Endometrial microvascular endothelial cells (primary cell): ENCODE measurements around the gene TNNI3K. TPM values are rescaled to one million over a fixed set of nuclear protein-coding genes. Genes with fewer than 3 reads are reported as not detected.

ENCODE experiments used
- in situ Hi-C: cut with HindIII; loops from 2 replicates; pipeline ENCODE4 v1.10.0; 2017; ENCODE audit warnings: low sequenced_read_pairs, low pct_unique_long_range_greater_than_20kb; ENCODE audit errors: inconsistent ontology term
- total RNA-seq: library from RNA; depleted of rRNA; stranded (reverse); fragments of >200 nt; gene quantifications from one replicate; pipeline ENCODE4 v1.2.3, GENCODE V29; 2015; ENCODE audit errors: inconsistent ontology term

Gene TNNI3K
- total RNA-seq, 1 donor from 2014 or later = not detected

DNA sequence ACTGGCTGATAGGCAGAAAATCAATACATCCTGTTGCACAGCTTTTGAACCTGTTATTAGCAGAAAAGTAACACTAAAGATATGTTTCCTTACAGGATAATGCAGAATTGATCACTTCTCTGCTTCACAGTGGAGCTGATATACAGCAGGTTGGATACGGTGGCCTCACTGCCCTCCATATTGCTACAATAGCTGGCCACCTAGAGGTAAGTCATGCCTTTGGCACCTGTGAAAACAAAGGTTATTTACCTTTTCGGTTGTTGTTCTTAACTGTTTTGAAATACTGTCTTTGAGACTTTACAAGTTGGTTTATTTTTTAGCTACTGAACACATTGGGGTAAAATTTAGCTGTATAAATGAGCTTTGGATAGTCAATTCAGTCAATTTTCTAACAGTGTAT lies 36.3 kb downstream of the TNNI3K start:
- in situ Hi-C loops = no loop called here

- in situ Hi-C loops = no loop called here
Observed at GRCh38 chr1:74280642-74281396, 45.6 kb downstream of the TNNI3K start.

- in situ Hi-C loops = no loop called here
Observed at GRCh38 chr1:74286414-74286813, 51.2 kb downstream of the TNNI3K start.

DNA sequence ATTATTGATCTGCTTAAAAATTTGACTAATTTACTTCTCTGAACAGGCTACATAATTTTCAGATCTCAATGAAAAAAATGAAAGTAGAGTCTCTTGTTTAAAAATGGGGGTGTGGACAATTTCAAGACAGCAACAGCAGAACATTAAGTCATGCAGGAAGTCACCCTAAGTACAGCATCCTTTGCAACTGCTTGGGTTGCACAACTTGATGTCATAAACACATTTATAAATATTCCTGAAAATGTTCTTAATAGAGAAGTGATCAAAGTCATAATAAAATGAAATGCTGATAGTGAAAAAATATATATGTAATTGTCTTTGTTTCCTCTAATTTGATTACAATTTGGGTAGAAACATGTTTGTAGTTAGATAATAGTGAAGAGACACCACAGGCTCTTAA lies 79.3 kb downstream of the TNNI3K start:
- in situ Hi-C loops = no loop called here

DNA sequence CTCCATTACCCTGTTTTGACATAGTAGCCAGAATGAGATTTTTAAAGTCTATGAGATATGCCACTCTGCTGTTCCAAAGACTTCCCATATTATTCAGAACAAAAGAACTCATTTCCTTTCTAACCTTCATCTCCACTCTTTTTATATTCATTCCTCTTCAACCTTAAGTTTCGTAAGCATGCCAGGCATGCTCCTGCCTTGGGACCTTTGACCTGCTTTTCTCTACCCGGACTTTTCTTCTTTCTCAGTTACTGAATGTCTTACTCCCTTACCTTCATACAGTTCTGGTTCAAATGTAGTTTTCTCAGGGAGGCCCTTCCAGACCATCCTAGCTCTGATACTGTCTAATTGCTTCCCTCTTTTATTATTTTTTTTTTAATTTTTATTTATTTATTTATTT lies 81.1 kb downstream of the TNNI3K start:
- in situ Hi-C loops = no loop called here

- in situ Hi-C loops = no loop called here
Observed at GRCh38 chr1:74317663-74318062, 82.5 kb downstream of the TNNI3K start.

DNA sequence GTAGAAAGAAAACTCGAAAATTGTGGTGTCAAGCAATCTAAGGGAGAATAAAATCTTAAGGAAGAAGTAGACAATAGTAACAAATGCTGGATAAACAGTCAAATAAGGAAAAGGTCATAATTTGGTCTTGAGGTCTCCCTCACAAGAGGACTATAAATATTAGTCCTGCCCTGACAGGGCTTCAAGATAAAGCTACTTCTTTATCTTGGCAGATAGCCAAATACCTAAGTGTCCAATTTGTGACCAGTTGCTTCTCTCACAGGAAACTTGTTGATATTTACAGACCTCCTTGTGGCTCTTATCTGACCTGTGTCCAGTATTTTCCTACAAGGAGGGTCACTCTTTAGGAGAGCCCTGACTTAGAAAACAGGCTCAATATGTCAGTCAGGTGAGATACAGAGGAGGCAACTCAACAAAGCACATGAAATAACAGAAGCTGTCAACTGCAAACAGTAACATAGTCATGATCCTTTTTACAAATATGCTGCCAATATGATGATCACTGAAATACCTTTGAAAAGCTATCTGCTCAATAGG lies 88.8 kb downstream of the TNNI3K start:
- in situ Hi-C loops = no loop called here

GRCh38 chr1:74324684-74325448 lies 89.7 kb downstream of the TNNI3K start:
- in situ Hi-C loops = no loop called here

- in situ Hi-C loops = no loop called here
Observed at GRCh38 chr1:74328851-74329250, 93.7 kb downstream of the TNNI3K start.

- in situ Hi-C loops = no loop called here
Observed at GRCh38 chr1:74333244-74333643, 98.1 kb downstream of the TNNI3K start.

GRCh38 chr1:74334147-74334546 lies 99.0 kb downstream of the TNNI3K start:
- in situ Hi-C loops = no loop called here

DNA sequence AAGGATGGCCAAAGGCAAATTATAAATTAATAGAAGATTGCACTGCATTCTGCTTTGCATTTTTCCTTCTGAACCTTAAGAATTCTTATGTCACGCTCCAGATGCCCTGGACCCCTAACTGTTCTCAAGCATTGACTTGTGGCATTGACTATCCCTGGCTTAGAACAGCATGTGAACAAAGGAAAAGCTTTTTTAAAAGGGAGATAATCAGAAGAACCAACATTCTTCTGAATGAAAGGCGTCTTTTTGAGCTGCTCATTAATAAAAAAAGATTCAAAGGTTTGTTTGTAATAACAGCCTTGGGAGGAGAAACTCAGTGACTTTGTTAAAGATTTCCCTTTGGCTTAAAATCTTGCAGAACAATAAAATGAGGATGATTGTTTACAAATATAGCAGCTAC lies 105.5 kb downstream of the TNNI3K start:
- in situ Hi-C loops = no loop called here

- in situ Hi-C loops = no loop called here
Observed at GRCh38 chr1:74341702-74342339, 106.6 kb downstream of the TNNI3K start.

DNA sequence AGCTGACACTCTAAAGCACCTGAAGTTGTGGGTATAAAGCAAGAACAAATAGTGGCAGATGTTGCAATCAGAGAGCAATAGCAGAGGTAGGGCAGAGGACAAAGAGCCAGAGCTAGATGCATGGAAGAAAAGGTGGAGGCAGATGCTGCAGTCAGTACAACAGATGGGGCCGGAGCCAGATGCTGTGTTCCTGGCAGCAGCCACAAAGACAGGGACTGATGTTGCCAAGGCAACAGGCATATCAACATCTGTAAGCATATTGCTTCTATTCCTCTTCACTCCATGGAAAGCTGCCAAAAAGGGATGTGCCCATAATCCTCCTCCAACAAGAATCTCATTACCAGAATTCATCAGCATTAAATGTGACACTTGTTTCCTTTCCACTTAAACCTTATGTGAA lies 108.0 kb downstream of the TNNI3K start:
- in situ Hi-C loops = no loop called here

DNA sequence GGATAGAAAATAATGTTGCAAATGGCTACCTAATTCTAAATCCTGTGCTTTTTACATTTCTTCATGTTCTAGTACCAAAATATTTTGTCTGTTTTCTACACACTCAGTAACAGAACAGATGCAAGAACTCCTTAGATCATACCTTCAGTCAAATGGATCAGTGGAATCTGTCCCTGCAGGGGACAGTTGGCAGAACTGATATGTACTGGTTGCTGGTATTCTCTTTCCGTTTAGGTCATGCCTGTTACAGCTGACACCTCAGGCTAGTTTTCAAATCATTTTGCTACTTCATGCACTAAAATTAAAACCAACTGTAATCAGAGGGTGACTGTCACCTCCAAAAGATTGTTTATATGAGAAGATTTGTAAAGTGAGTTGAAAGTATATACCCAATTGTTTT lies 109.2 kb downstream of the TNNI3K start:
- in situ Hi-C loops = no loop called here

GRCh38 chr1:74356493-74356892 lies 121.3 kb downstream of the TNNI3K start:
- in situ Hi-C loops = no loop called here

GRCh38 chr1:74357150-74357549 lies 122.0 kb downstream of the TNNI3K start:
- in situ Hi-C loops = no loop called here

GRCh38 chr1:74357756-74358155 lies 122.6 kb downstream of the TNNI3K start:
- in situ Hi-C loops = no loop called here

- in situ Hi-C loops = no loop called here
Observed at GRCh38 chr1:74362691-74363090, 127.5 kb downstream of the TNNI3K start.

- in situ Hi-C loops = no loop called here
Observed at GRCh38 chr1:74363220-74363619, 128.0 kb downstream of the TNNI3K start.
